Medulla oblongata (tissue), 1 donor: Measurements from ENCODE around the gene TOP3B.
"Not testable (repeated sequence)": the region's sequence is repeated elsewhere in the genome, so short reads cannot be mapped to it uniquely, and the experiment has no call there.

Source experiments
- DNase-seq: peaks from one replicate; pipeline ENCODE4 v3.0.0-alpha.2; 2015; ENCODE audit errors: extremely low spot score

The TOP3B gene

DNA sequence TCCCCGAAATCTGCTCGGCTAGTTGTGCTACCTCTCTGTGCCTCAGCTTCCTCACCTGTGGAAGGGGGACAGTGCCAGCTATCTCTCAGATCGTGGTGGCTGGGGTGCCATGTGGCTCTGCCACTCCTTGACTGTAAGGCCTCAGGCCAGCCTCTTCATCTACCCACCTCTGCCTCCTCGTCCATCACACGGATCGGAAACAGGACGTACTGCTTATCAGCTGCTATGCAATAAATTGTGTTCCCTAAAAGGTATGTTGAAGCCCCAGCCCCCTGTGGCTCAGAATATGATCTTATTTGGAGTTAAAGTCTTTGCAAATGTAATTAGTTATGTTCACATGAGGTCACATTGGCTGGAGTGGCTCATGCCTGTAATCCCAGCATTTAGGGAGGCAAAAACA, 37.7 kb downstream of the TOP3B start:
- no peak for DNase-seq

DNA sequence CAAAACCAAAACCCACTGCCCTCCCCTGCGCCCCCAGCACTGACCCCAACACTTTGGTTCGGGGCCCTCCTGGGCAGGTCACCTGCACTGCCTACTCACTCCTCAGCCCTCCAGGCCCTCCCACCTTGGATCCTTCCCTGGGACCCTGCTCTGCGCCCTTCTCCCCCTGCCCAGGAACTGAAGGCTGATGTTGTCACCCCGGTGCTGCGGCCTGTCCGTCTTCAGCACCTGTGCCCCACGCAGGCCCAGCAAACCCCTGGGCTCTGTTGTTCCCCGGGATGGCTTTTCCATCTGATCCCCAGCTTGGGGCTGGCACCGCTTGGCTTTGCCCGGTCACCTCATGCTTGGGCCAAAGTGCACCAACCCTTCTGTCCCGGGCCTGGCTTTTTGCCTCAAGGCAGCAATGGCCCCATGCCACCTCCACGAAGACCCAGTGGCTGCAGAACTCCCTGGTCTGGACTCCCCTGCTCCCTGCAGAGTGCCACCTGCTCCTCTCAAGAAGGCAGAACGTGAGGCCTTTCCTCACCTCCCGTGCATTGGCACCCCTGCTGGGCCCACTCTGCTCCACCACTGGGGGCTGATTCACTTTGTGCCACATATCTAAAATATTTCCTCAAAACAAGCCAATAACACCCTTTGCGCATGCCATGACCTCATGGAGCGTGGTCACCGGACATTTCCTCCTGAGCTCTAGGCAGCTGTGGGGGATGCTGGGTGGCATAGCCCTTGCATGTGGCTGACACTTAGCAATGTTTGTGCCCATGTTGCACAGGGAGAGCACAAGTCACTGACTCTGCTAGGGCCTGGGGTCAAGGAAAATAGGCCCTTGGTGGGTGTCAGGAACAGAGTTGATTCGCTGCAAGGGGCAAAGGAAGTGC, 38.8 kb downstream of the TOP3B start:
- no peak for DNase-seq

DNA sequence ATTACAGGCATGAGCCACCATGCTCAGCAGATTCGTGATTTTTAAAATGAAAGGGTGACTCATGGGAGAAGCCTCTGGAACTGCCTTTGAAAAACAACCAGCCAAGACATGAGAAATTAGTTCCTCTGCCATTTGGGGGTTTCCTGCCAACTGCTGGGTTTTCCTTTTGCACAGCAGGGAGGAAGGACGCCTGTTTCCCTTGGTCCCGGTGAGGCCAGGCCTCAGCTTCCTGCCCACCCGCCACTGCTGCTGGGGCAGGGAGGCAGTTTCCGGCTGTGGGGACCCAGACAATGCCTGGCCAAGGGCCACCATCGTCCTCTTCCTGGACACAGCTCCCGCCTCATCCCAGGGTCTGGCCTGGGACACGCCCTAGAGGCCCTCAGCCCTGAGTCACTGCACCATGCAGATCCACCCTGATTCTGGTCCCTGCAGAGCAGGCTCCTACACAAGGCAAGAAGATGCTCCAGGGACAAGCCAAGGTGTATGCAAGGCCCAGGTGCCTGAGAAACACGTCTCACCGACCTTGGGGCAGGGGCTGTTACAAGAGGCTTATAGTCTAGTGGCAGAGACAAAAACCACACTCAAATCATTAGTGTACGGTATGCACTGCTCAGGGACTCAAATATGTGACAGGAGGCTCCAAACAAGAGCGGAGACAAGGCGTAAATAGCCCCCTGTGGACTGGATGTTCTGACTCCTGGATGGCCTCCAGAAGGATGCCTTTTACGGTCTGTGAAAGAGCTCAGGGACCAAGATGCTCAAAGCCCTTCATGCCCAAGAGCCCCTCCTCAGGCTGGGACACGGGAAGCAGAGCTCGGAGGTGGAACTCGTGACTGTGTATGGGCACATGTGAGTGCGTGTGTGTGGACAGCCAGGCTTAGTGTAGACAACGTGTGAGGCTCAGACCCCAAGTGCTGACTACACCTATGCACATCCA, 39.9 kb downstream of the TOP3B start:
- DNase-seq = peak; percentile 63

DNA sequence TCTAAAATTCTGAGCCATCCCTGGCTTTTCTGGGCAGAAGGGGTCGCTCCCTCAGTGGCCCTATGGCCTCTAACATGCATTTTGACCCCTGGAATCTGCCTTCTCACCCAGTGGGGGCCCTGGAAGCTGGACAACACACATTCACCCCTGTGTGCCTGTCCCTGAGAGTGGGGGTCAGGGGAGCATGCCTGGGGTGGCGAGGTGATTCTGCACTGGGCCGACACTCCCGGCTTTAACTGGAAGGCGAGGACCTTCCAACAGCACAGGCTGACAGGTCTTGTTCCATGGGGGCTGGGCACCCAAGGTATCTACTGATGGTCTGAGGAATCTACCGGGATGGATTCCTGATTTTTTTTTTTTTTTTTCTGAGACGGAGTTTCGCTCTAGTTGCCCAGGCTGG, 40.7 kb downstream of the TOP3B start:
- no peak for DNase-seq

DNA sequence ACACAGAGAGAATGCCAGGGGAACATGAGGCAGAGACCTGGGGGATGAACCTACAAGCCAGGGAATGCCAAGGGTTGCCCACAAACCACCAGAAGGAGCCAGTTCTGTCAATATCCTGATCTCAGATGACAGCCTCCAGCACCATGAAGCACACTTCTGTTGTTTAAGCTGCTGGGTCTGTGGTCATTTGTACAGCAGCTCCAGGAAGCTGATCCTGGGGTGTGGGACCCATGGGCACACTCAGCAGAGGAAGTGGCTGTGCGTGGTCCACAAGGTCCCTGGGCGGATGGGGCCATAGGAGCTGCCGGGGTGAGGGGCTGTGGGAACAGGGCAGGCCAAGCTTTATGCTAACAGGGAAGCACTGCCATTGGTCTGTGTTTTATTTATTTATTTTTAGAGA, 42.1 kb downstream of the TOP3B start:
- DNase-seq = peak; percentile 44

DNA sequence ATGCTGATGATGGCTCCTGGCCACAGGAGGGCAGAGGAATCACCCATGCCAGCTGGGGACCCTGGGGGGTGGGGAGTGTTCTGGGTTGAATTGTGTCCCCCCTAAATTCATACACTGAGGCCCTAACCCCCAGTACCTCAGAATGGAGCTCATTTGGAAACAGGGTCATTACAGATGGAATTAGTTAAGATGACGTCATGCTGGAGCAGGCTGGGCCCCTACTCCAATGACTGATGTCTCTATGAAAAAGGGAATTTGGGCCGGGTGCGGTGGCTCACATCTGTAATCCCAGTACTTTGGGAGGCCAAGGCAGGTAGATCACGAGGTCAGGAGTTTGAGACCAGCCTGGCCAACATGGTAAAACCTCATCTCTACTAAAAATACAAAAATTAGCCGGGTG, 42.7 kb downstream of the TOP3B start:
- DNase-seq = not testable (repeated sequence)

- peak; percentile 48 for DNase-seq
These were observed 43.1 kb downstream of the TOP3B start for GRCh38 chr22:21939461-21939913.

GRCh38 chr22:21938906-21939305, 43.7 kb downstream of the TOP3B start:
- no peak for DNase-seq

- DNase-seq = peak; percentile 96
These were observed 44.3 kb downstream of the TOP3B start for GRCh38 chr22:21938071-21938822.

GRCh38 chr22:21937821-21938070, 44.8 kb downstream of the TOP3B start:
- DNase-seq = no peak

GRCh38 chr22:21937041-21937820, 45.4 kb downstream of the TOP3B start:
- peak; percentile 79 for DNase-seq

GRCh38 chr22:21936151-21936775, 46.3 kb downstream of the TOP3B start:
- peak; percentile 78 for DNase-seq

DNA sequence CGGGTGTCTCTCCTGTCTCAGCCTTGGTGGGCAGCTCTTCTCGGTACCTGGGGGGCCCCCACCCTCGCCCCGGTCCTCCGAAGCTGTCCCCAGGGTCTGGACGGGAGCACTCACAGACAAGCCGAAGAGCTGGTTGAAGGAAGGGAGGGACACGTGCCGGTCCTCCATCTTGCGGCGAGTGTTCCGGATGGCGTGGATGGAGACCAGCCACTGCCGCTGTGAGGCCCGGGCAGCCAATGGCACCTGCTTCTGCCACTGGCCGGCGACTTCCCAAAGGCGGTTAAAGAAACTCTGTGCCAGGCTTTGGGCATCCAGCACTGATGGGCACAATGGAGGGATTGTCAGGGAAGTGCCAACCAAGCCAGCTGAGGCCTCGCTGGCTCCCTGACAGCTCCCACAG, 48.7 kb downstream of the TOP3B start:
- DNase-seq = peak; percentile 86

DNA sequence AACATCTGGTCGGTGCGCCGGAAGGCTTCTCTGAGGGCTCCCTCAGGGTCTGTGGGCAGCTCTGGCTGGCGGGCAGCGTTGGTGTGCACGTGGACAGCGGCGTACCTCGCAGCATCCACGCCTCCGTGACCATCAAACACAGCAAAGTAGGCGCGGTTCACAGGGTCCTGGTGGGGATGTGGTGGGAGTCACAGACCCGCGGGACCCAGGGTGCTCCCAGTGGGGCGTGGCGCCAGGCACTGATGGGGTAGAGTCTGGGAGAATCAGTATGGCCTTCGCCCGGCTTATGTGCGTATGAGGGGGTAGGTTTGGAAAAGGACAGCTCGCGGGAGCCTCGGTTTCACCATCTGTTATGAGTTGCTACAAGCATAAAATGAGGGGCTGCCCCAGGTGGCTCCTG, 49.2 kb downstream of the TOP3B start:
- no peak for DNase-seq

DNA sequence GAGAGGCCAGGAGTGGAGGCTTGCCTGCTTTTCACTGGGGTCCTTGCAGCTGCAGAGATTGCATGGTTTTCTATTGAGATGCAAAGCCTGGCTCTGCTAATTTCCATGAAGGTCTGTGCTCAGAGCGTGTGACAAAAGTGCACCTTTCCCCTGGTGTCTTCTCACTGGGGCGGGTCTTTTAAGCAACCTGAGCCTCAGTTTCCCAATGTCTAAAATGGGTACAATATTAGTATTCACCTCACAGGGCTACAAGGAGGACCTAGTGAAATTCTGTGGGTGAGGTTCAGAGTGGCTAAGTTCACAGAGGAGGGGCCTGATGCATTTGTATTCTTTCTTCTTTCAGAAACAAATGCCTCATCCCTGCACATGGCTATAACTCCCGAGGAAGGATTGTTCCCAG, 50.2 kb downstream of the TOP3B start:
- no peak for DNase-seq

GRCh38 chr22:21931056-21931455, 51.5 kb downstream of the TOP3B start:
- no peak for DNase-seq

GRCh38 chr22:21929253-21929652, 53.3 kb downstream of the TOP3B start:
- DNase-seq = no peak

DNA sequence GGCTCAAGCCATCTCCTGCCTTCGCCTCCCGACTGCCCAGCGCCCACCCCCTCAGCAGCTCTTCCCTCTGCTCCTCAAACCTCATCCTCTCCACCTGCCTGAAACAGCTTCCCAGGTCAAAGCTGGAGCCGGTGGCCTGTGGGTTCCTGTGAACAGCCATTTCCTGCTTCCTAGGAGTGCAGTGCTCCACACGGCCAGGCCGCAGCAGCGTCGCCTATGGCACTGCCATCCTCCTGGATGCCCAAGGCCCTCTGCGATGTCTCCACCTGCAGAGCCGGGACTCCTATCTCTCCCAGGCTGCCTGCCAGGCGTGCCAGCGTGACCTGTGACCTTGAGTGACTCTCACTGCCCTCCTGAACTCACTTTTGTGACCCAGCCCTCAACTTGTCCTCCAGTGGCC, 54.5 kb downstream of the TOP3B start:
- DNase-seq = no peak

DNA sequence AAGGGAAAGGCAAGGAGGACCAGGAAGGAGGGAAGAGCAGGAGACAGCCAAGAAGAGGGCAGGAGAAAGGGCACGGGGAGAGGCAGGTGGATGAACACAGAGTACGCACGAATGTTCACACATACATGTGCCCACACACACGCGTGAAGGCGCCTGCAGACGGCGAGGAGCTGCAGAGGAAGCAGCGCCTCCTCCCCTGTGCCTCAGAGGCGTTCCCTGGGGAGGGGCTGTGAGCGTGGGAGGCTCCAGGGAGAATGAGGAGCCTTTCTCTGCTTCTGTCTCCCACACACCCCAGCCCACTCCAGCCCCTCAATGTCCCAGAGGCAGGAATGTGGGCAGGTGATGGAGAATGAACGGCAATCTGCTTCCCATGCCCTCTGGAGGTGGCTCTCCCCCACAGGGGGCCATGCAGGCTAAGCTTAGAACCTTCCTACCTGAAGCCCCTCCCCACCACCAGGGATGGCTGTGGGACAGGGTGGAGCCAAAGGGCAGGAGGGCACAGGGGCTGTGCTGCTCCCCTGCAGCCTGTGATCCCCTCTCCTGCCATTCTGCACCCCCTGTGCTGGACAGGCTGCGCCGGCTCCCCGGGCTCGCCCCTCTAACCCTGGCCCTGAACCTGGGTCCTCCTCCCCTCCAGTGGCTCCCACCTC, 55.3 kb downstream of the TOP3B start:
- no peak for DNase-seq

GRCh38 chr22:21926728-21927127, 55.9 kb downstream of the TOP3B start:
- no peak for DNase-seq
